ENCODE data around the gene SHISAL2A. TPM values are rescaled to one million over a fixed set of nuclear protein-coding genes. Genes with fewer than 3 reads are reported as not detected.

SHISAL2A gene
- total RNA-seq: 0.69 TPM

DNA sequence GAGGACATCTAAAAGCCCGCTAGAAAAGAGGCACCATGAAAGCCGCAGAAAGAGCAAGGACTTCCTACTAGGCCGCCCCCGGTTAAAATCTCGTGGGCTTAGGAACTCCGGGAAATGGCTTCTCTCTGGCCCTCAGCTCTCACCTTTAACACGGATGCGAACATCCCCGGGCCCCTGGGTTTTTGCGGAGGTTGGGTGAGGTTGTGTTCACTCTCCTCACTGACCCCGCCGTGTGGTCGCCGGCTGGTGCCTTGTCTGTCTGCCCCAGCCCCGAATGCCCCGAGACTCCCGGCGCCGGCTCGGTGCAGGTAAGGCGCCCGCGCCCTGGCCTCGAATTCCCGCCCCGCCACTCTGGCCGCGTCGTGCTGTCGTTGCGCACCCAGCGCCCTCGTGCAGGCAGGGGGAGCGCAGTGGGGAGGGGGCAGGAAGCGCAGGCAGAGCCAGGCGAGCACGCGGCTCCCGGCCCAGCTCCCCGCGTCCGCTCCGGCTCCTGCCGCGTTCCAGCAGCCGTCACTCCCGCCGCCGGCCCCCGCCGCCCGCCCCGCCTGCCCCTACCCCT, at the start of gene SHISAL2A:
TSS of gene SHISAL2A (plus strand) at position 437 of the 559 bp plus-strand sequence. CDS start 326 bp downstream, outside the sequence.

GRCh38 chr1:52601991-52602855, 30.7 kb upstream of the SHISAL2A start, which contains the start of gene GPX7:
Gene GPX7 (plus strand): TSS chr1:52602371. CDS start chr1:52602410, 39 bp downstream.

DNA sequence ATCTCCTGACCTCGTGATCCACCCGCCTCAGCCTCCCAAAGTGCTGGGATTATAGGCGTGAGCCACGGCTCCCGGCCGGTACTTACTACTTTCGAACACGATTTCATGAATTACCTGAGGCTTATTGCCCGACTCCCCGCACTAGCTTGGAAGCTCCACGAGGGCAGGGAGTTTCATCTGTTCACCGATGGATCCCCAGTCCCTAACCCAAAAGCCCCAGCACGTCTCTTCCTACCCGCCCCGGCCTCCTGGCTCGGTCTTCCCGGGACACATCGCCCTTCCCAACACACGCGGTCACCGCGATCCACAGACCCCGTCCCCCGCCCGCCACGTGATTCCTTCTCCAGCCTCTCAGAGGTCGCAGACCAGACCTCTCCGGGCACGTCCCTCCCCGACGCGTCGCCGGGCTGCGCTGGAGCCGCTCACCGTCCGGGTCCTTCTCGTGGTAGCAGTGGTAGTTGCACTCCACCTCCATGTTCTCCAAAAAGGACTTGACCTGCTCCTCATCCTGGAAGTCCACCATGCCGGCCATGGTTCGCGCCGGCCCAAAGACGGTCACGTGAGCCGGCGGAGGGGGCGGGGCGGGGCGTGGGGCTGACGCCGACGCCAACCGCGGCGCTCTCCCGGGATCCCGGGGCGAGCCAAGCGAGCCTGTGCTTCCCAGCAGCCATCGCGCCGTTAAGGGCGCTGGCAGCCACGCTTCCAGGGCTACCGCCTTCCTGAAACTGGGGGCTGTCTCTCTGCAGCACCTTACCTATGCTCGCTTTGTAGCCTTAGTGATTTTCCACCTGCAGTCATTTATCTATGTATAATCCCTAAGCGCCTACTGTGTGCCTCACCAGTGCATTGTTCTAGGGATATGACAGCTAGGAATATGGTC, 65.1 kb downstream of the SHISAL2A start, which contains the start of gene COA7:
TSS of gene COA7 (minus strand) at position 553 of the 880 bp plus-strand sequence. CDS start at position 532, 21 bp downstream.

Other genes starting within 250 kb of the SHISAL2A start
- gene ORC1, start 228.7 kb upstream of the SHISAL2A start, total RNA-seq: 2.1 TPM
- 19.6 TPM for gene PRPF38A, start 228.6 kb upstream of the SHISAL2A start, total RNA-seq
- 93.2 TPM for gene TUT4, start 80.1 kb upstream of the SHISAL2A start, total RNA-seq
- 27.2 TPM for gene GPX7, start 30.8 kb upstream of the SHISAL2A start, total RNA-seq
- gene COA7, start 65.2 kb downstream of the SHISAL2A start, total RNA-seq: 31.1 TPM
- gene ZYG11B, start 93.3 kb downstream of the SHISAL2A start, total RNA-seq: 161 TPM
- gene ZYG11A, start 209.6 kb downstream of the SHISAL2A start, total RNA-seq: 0.92 TPM

Measured in diencephalon (tissue), 1 donor.